GM10248 (cell line): ENCODE data around the gene ZSWIM5.

Experiments used
- CTCF ChIA-PET: fragments of 300-600 bp; sonication (Branson Sonifier 250); formaldehyde crosslinking; extraction: SDS; loops from one replicate; lab custom pipeline; 2021; ENCODE audit warnings: antibody characterized with exemption; lab: Yijun Ruan, JAX
- POLR2A ChIA-PET: fragments of 350-650 bp; sonication (Branson Sonifier 250); formaldehyde crosslinking; extraction: SDS; loops from one replicate; lab custom pipeline; 2020; ENCODE audit warnings: antibody characterized with exemption; lab: Yijun Ruan, JAX
- DNase-seq: peaks from one replicate; pipeline ENCODE4 v3.0.0; 2012; ENCODE audit errors: extremely low spot score
- CTCF ChIP-seq: IDR thresholded peaks from 2 replicates; pipeline ENCODE4 v1.5.1; 2012; ENCODE audit warnings: mild to moderate bottlenecking, low read depth; ENCODE audit errors: extremely low read depth, missing control alignments, control extremely low read depth

The ZSWIM5 gene

GRCh38 chr1:45032837-45033236 lies 173.6 kb downstream of the ZSWIM5 start:
- CTCF ChIA-PET = interaction anchor here (1.0 to 1.4 kb wide), 3 partner anchors 9 to 18 kb away, joined by 4 to 9 read pairs (median 4); no protein-coding TSS in a partner anchor
- no peak for DNase-seq
- POLR2A ChIA-PET = no interaction called here
- no peak for TF ChIP-seq CTCF

DNA sequence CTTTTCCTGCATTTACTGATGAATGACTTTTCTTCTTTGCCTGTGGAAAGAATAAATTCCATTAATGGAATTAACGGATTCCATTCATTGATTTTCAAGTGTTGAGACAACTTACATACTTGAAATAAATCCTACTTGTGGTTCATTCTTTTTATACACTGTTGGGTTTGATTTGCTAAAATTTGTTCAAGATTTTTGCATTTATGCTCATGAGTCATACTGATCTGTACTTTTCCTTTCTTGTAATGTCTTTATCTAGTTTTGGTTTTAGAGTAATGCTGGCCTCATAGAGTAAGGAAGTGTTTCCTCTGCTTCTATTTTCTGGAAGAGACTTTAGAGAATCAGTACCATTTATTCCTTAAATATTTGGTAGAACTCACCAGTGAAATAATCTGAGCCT lies 180.0 kb downstream of the ZSWIM5 start:
- ChIA-PET CTCF (no interaction called here), POLR2A (no interaction called here)
- TF ChIP-seq CTCF = no peak
- no peak for DNase-seq

DNA sequence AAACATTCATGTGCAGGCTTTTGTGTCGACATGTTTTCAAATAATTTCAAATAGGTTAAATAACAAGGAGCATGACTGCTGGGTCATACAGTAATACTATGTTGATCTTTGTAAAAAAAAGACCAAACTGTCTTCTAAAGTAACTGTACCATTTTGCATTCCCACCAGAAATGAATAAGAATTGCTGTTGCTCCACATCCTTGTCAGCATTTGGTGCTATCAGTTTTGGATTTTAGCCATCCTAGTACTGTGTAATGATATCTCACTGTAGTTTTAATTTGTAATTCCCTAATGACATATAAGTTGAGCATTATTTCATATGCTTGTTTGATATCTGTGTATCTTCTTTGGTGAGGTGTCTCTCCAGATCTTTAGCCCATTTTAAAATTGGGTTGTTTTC lies 182.7 kb downstream of the ZSWIM5 start:
- POLR2A ChIA-PET = no interaction called here
- CTCF ChIA-PET = no interaction called here
- no peak for TF ChIP-seq CTCF
- no peak for DNase-seq

DNA sequence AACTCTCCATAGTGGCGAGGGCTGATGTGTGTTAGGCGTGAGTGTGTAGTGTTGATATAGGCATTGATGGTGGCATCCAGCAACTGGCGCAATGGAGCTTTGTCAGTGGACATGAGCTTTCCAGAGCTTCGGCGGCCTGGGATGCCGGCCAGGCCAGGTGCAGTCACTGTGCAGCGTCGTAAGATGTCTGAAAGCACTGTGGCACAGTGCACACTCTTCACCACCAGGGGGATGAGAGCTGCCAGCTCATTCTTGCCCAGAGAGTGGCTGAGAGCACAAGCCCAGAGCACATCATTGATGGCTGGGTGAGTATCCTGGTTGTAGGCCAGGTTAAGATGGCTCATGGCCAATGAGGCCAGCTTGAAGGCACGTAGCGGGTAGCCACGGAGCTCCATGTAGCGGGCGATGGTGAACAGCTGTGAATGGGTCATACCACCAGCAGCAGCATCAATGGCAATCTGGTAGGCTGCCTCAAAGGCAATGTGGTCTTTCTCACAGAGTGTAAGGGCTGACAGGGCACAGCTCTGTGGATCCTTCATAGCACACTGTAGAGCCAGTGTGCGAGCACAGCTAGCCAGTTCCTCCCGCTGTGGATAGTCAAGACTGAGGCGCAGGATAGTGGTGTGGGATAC lies 187.7 kb downstream of the ZSWIM5 start:
- POLR2A ChIA-PET = no interaction called here
- peak; percentile 48 for DNase-seq
- peak; percentile 61 for TF ChIP-seq CTCF
- CTCF ChIA-PET = interaction anchor here (0.6 to 11.4 kb wide), 32 partner anchors 11 to 551 kb away, joined by 3 to 127 read pairs (median 4); partner anchors contain the start of genes MUTYH, TESK2 and TOE1

DNA sequence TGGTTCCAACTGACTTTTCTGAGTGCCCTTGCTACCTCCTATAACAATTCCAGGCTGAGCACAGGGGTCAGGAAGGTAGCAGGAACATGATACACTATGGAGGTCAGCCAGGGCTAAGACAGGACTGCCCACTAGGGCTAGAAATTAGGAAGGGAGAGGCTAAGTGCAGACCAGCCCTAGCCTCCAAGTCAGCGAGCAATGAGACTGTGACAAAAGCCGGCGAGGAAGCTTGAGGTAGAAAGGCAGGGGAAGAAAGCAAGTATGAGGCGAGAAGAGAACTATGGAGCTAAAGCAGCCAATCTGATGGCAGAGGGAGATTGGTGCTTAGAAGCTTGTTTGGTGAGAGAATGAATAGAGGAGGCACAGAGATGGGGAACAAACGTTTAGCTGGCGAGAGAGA lies 189.6 kb downstream of the ZSWIM5 start:
- no peak for TF ChIP-seq CTCF
- DNase-seq = no peak
- POLR2A ChIA-PET = no interaction called here
- CTCF ChIA-PET = interaction anchor here (1.8 to 11.4 kb wide), 4 partner anchors 10 to 475 kb away, joined by 4 to 127 read pairs (median 70); partner anchors contain the start of gene TESK2

GRCh38 chr1:45016090-45016697 lies 190.2 kb downstream of the ZSWIM5 start:
- DNase-seq = no peak
- TF ChIP-seq CTCF = no peak
- ChIA-PET POLR2A (no interaction called here), CTCF (interaction anchor here (1.8 to 11.4 kb wide), 5 partner anchors 10 to 475 kb away, joined by 4 to 127 read pairs (median 23); partner anchors contain the start of gene TESK2)
